Neutrophil (primary cell): ENCODE measurements around the gene HMX2.

Experiments
- H3K27ac ChIP-seq: fragments of 200-600 bp; sonication (generic); 2 replicates; pipeline ENCODE4 v1.5.1; 2016; ENCODE audit warnings: mild to moderate bottlenecking, moderate library complexity
- H3K27me3 ChIP-seq: fragments of 200-600 bp; sonication (generic); 2 replicates; pipeline ENCODE4 v1.6.0; 2016; ENCODE audit warnings: mild to moderate bottlenecking
- H3K36me3 ChIP-seq: fragments of 200-600 bp; sonication (generic); 2 replicates; pipeline ENCODE4 v1.5.1; 2017
- H3K4me1 ChIP-seq, 2 experiments: fragments of 200-600 bp in 1 of 2; sonication (generic) in 1 of 2; 1 replicate in 1 of 2; 2 replicates in 1 of 2; pipeline versions ENCODE4 v1.5.1 to v1.6.1; 2013 to 2016; ENCODE audit warnings: low read depth in 1 of 2, low read length in 1 of 2, mild to moderate bottlenecking in 1 of 2, moderate library complexity in 1 of 2; ENCODE audit not compliant: control insufficient read depth in 1 of 2, insufficient read depth in 1 of 2
- H3K4me3 ChIP-seq, 2 experiments: fragments of 200-600 bp in 1 of 2; sonication (generic) in 1 of 2; 1 replicate in 1 of 2; 2 replicates in 1 of 2; pipeline ENCODE4 v1.5.1; 2013 to 2016; ENCODE audit warnings: low read depth in 1 of 2, low read length in 1 of 2, mild to moderate bottlenecking in 1 of 2, moderate library complexity in 1 of 2
- H3K9me3 ChIP-seq: fragments of 200-600 bp; sonication (generic); 2 replicates; pipeline ENCODE4 v1.5.1; 2016
- CTCF ChIP-seq: fragments of 200-600 bp; sonication (generic); IDR thresholded peaks from 2 replicates; pipeline ENCODE4 v1.5.1; 2016; ENCODE audit warnings: antibody characterized with exemption

HMX2 gene

GRCh38 chr10:123135415-123136141 is 12.4 kb upstream of the HMX2 start, which contains the start of gene HMX3:
TSS of gene HMX3 (plus strand) at chr10:123135970. CDS start at chr10:123136051, 81 bp downstream.
- Histone ChIP-seq H3K27me3 (peaks cover 100% of the 10 kb centered on the region), H3K9me3 (no peaks in the 10 kb centered on the region), H3K4me3 (no peak within 1 kb of the TSS), H3K27ac (no peak within 1 kb of the TSS), H3K36me3 (no peaks in the 10 kb centered on the region), H3K4me1 (peaks cover 4 to 20% of the 10 kb centered on the region in 2 experiments)
- TF ChIP-seq CTCF: no peak

- H3K4me3 ChIP-seq: no peak overlapping the region
- H3K9me3 ChIP-seq: no peaks in the 10 kb centered on the region
- H3K27me3 ChIP-seq: peaks cover 100% of the 10 kb centered on the region
- no peak for TF ChIP-seq CTCF
- peaks cover 4 to 20% of the 10 kb centered on the region in 2 experiments for H3K4me1 ChIP-seq
- H3K27ac ChIP-seq: no peak overlapping the region
- H3K36me3 ChIP-seq: no peaks in the 10 kb centered on the region
Measured at GRCh38 chr10:123136221-123136805, 11.6 kb upstream of the HMX2 start.

GRCh38 chr10:123136806-123137642 is 10.9 kb upstream of the HMX2 start:
- no peaks in the 10 kb centered on the region for H3K36me3 ChIP-seq
- H3K27ac ChIP-seq: no peak overlapping the region
- no peaks in the 10 kb centered on the region for H3K9me3 ChIP-seq
- H3K4me1 ChIP-seq: peaks cover 4 to 20% of the 10 kb centered on the region in 2 experiments
- H3K4me3 ChIP-seq: no peak overlapping the region
- H3K27me3 ChIP-seq: peaks cover 100% of the 10 kb centered on the region
- TF ChIP-seq CTCF: no peak

- TF ChIP-seq CTCF: no peak
- no peaks in the 10 kb centered on the region for H3K9me3 ChIP-seq
- no peak overlapping the region for H3K27ac ChIP-seq
- peaks cover 0 to 14% of the 10 kb centered on the region in 2 experiments for H3K4me1 ChIP-seq
- H3K4me3 ChIP-seq: no peak overlapping the region
- no peaks in the 10 kb centered on the region for H3K36me3 ChIP-seq
- peaks cover 100% of the 10 kb centered on the region for H3K27me3 ChIP-seq
Measured at GRCh38 chr10:123139165-123139520, 8.8 kb upstream of the HMX2 start.

- peaks cover 0 to 14% of the 10 kb centered on the region in 2 experiments for H3K4me1 ChIP-seq
- no peaks in the 10 kb centered on the region for H3K36me3 ChIP-seq
- no peak overlapping the region for H3K4me3 ChIP-seq
- no peak overlapping the region for H3K27ac ChIP-seq
- H3K9me3 ChIP-seq: no peaks in the 10 kb centered on the region
- TF ChIP-seq CTCF: no peak
- peaks cover 100% of the 10 kb centered on the region for H3K27me3 ChIP-seq
Measured at GRCh38 chr10:123139521-123140163, 8.3 kb upstream of the HMX2 start.
